SK-N-SH treated with all-trans-retinoic acid at 6 μM for 48 hours (cell line): ENCODE results near the gene RSPRY1.

Source experiments
- ATAC-seq: fragments of 200-7000 bp; cut with Tn5 transposase; 3 replicates; pipeline ENCODE4 v1.9.1; 2020; ENCODE audit warnings: mild to moderate bottlenecking, moderate library complexity
- ARNTL ChIP-seq: fragments of 450-650 bp; formaldehyde crosslinking; IDR thresholded peaks from 2 replicates; pipeline ENCODE4 v1.5.0; 2020; ENCODE audit warnings: low read depth, mild to moderate bottlenecking, moderate library complexity, borderline replicate concordance
- BACH2 ChIP-seq: fragments of 250-450 bp; sonication (Bioruptor Pico); IDR thresholded peaks from 2 replicates; pipeline ENCODE4 v1.9.0; 2021; ENCODE audit warnings: mild to moderate bottlenecking, borderline replicate concordance
- CREB5 ChIP-seq: fragments of 250-450 bp; sonication (Bioruptor Pico); IDR thresholded peaks from 2 replicates; pipeline ENCODE4 v1.5.1; 2020; ENCODE audit warnings: low read depth, mild to moderate bottlenecking, moderate library complexity
- CSDC2 ChIP-seq: fragments of 250-450 bp; sonication (Bioruptor Pico); IDR thresholded peaks from 2 replicates; pipeline ENCODE4 v1.5.0; 2020; ENCODE audit warnings: mild to moderate bottlenecking, moderate library complexity
- ESRRG ChIP-seq: fragments of 250-450 bp; sonication (Bioruptor Pico); IDR thresholded peaks from 2 replicates; pipeline ENCODE4 v1.6.1; 2021; ENCODE audit warnings: mild to moderate bottlenecking
- GLIS3 ChIP-seq: fragments of 250-450 bp; sonication (Bioruptor Pico); IDR thresholded peaks from 2 replicates; pipeline ENCODE4 v1.5.0; 2020; ENCODE audit warnings: mild to moderate bottlenecking, moderate library complexity
- ISL1 ChIP-seq: fragments of 250-450 bp; sonication (Bioruptor Pico); IDR thresholded peaks from 2 replicates; pipeline ENCODE4 v2.1.2; 2022; ENCODE audit warnings: mild to moderate bottlenecking, moderate library complexity
- OSR1 ChIP-seq: fragments of 250-450 bp; sonication (Bioruptor Pico); IDR thresholded peaks from 2 replicates; pipeline ENCODE4 v1.8.0; 2022; ENCODE audit warnings: moderate library complexity, mild to moderate bottlenecking, inconsistent platforms
- PATZ1 ChIP-seq: fragments of 250-450 bp; sonication (Bioruptor Pico); IDR thresholded peaks from 2 replicates; pipeline ENCODE4 v1.8.0; 2020; ENCODE audit warnings: mild to moderate bottlenecking, moderate library complexity, borderline replicate concordance
- PPARA ChIP-seq: fragments of 250-450 bp; sonication (Bioruptor Pico); IDR thresholded peaks from 2 replicates; pipeline ENCODE4 v1.5.0; 2020; ENCODE audit warnings: mild to moderate bottlenecking, borderline replicate concordance
- RARB ChIP-seq: fragments of 250-450 bp; sonication (Bioruptor Pico); IDR thresholded peaks from 2 replicates; pipeline ENCODE4 v1.8.0; 2021; ENCODE audit warnings: mild to moderate bottlenecking, moderate library complexity
- TOX ChIP-seq: fragments of 250-450 bp; sonication (Bioruptor Pico); IDR thresholded peaks from 2 replicates; pipeline ENCODE4 v1.8.0; 2021; ENCODE audit warnings: mild to moderate bottlenecking, moderate library complexity, borderline replicate concordance
- TSHZ2 ChIP-seq: fragments of 250-450 bp; sonication (Bioruptor Pico); IDR thresholded peaks from 2 replicates; pipeline ENCODE4 v1.5.0; 2020; ENCODE audit warnings: mild to moderate bottlenecking, moderate library complexity
- ZC3H10 ChIP-seq: fragments of 250-450 bp; sonication (Bioruptor Pico); IDR thresholded peaks from 2 replicates; pipeline ENCODE4 v1.5.1; 2021; ENCODE audit warnings: mild to moderate bottlenecking, moderate library complexity
- ZFP3 ChIP-seq: fragments of 250-450 bp; sonication (Bioruptor Pico); IDR thresholded peaks from 2 replicates; pipeline ENCODE4 v1.5.0; 2020; ENCODE audit warnings: mild to moderate bottlenecking, moderate library complexity
- ZFP30 ChIP-seq: fragments of 450-650 bp; formaldehyde crosslinking; IDR thresholded peaks from 2 replicates; pipeline ENCODE4 v1.5.0; 2022; ENCODE audit warnings: mild to moderate bottlenecking, moderate library complexity
- ZNF565 ChIP-seq: fragments of 450-650 bp; formaldehyde crosslinking; conservative IDR thresholded peaks from 2 replicates; pipeline ENCODE4 v1.5.0; 2020; ENCODE audit warnings: low read depth, mild to moderate bottlenecking, moderate library complexity
- ZNF70 ChIP-seq: fragments of 450-650 bp; formaldehyde crosslinking; IDR thresholded peaks from 2 replicates; pipeline ENCODE4 v1.5.0; 2020; ENCODE audit warnings: mild to moderate bottlenecking, moderate library complexity

The RSPRY1 gene

GRCh38 chr16:57138281-57138935 is 47.7 kb upstream of the RSPRY1 start:
- no peak for ATAC-seq
- TF ChIP-seq PPARA (no peak), ISL1 (no peak), OSR1 (no peak), ZNF70 (no peak), TOX (CRISPR knock-in tag) (no peak), TSHZ2 (CRISPR knock-in tag) (no peak), CREB5 (CRISPR knock-in tag) (no peak), CSDC2 (no peak), BACH2 (CRISPR knock-in tag) (no peak), ZFP30 (no peak)

GRCh38 chr16:57140931-57141668 is 45.0 kb upstream of the RSPRY1 start:
- no peak for ATAC-seq
- TF ChIP-seq CREB5 (CRISPR knock-in tag) (no peak), ZNF70 (no peak), TSHZ2 (CRISPR knock-in tag) (no peak), CSDC2 (no peak), GLIS3 (CRISPR knock-in tag) (no peak), ESRRG (CRISPR knock-in tag) (no peak), ARNTL (CRISPR knock-in tag) (no peak), ZFP30 (no peak), ZC3H10 (CRISPR knock-in tag) (no peak), RARB (CRISPR knock-in tag) (no peak)

- ATAC-seq, result no peak
- TF ChIP-seq TOX (CRISPR knock-in tag), result no peak
Observed at GRCh38 chr16:57141822-57142631, 44.1 kb upstream of the RSPRY1 start.

GRCh38 chr16:57143149-57143921 is 42.8 kb upstream of the RSPRY1 start:
- ATAC-seq, result no peak
- TF ChIP-seq ARNTL (CRISPR knock-in tag) (no peak), ZFP3 (CRISPR knock-in tag) (no peak), GLIS3 (CRISPR knock-in tag) (no peak), TOX (CRISPR knock-in tag) (no peak), ZNF565 (CRISPR knock-in tag) (no peak), PPARA (no peak), TSHZ2 (CRISPR knock-in tag) (no peak), CSDC2 (no peak), ISL1 (no peak), PATZ1 (no peak), ZNF70 (no peak)
